Activated T-cell treated with anti-CD3 and anti-CD28 coated beads for 4 hours (primary cell): ENCODE results near the gene MAST2.
"Not testable (repeated sequence)": the region's sequence is repeated elsewhere in the genome, so short reads cannot be mapped to it uniquely, and the experiment has no call there.

Source experiments
- DNase-seq: peaks from one replicate; pipeline ENCODE4 v3.0.0-alpha.2; 2020

Gene MAST2

DNA sequence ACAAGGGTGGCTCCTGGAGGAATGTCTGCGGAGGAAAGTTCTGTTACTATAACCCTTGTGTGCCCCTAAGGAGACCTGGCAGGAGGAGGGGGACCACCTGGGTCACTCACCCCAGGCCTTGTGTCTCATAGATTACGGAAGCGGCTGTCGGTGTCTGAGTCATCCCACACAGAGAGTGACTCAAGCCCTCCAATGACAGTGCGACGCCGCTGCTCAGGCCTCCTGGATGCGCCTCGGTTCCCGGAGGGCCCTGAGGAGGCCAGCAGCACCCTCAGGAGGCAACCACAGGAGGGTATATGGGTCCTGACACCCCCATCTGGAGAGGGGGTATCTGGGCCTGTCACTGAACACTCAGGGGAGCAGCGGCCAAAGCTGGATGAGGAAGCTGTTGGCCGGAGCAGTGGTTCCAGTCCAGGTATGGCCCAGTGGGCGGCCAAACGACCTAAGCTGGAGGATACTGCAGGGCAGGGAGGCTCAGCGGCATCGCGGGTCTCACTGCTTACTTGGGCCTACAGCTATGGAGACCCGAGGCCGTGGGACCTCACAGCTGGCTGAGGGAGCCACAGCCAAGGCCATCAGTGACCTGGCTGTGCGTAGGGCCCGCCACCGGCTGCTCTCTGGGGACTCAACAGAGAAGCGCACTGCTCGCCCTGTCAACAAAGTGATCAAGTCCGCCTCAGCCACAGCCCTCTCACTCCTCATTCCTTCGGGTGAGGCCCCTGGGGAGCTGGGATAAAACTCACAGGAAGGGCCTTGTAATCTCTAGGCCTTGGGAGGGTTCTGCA lies 227.7 kb downstream of the MAST2 start:
- no peak for DNase-seq

DNA sequence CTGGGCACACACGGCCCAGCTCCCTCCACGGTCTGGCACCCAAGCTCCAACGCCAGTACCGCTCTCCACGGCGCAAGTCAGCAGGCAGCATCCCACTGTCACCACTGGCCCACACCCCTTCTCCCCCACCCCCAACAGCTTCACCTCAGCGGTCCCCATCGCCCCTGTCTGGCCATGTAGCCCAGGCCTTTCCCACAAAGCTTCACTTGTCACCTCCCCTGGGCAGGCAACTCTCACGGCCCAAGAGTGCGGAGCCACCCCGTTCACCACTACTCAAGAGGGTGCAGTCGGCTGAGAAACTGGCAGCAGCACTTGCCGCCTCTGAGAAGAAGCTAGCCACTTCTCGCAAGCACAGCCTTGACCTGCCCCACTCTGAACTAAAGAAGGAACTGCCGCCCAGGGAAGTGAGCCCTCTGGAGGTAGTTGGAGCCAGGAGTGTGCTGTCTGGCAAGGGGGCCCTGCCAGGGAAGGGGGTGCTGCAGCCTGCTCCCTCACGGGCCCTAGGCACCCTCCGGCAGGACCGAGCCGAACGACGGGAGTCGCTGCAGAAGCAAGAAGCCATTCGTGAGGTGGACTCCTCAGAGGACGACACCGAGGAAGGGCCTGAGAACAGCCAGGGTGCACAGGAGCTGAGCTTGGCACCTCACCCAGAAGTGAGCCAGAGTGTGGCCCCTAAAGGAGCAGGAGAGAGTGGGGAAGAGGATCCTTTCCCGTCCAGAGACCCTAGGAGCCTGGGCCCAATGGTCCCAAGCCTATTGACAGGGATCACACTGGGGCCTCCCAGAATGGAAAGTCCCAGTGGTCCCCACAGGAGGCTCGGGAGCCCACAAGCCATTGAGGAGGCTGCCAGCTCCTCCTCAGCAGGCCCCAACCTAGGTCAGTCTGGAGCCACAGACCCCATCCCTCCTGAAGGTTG lies 231.4 kb downstream of the MAST2 start:
- no peak for DNase-seq

DNA sequence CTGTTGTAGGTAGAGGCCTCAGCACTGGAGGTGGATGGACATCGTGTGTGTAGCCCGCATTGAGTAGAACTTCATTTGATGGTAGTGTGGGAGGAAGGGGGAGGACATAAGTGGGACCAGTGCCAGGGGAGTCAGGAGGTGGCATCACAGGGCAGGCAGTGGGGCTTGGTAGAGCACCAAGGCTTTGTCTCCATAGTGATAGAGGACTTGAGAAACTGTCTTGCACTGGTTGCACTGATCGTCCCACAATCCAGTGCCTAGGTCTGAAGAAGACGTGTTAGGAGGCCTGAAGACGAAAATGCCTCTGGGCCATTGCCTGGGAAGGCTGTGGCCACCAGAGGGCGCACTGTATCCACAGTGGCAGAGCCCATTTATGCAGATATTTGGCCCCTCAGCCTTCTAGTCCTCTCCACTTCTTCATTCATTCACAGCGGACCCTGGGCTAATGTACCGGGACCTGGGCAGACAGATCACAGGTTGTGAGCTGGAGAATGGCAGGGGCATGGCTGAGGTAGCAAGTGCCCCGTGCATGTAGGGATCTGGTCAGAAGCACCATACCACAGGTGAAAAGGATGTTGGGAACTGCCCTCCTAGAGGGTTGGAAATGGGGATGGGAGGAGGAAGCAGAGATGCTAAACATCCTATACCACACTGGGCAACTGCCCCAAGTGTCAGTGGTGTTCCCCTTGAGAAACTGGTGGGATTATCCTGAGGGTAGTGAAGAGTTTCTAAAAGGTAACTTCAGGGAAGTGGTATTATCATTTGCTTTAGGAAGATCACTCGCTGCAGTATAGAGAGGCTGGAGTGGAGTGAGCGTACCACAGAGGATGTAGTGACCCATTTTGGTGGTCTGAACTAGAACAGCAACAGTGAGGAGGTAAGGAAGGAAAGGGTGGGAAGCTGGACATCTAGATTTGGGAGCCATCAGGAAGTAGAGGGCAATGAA lies 233.8 kb downstream of the MAST2 start:
- peak; percentile 81 for DNase-seq

DNA sequence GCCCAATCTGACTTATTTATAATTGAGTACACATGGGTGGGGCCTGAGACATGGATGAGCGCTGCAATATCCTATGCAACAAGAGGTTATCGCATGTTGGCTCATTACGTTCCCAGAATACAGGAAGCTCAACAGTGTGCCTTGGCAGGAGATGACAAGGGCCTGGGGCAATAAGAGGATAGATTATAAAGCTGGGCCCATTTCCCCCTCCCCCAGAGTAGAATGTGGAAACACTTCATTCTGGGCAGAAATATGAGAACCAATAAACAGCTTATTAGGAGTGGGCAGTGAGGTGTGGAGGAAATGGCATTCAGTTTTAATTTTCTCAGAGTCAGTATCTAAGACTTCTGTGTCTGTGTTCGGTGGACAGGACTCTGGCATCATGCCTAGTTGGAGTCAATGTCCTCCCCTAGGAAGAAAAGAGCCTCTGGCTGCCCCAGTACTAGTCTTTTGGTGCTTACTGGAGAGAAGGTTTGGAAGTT lies 236.2 kb downstream of the MAST2 start:
- no peak for DNase-seq

DNA sequence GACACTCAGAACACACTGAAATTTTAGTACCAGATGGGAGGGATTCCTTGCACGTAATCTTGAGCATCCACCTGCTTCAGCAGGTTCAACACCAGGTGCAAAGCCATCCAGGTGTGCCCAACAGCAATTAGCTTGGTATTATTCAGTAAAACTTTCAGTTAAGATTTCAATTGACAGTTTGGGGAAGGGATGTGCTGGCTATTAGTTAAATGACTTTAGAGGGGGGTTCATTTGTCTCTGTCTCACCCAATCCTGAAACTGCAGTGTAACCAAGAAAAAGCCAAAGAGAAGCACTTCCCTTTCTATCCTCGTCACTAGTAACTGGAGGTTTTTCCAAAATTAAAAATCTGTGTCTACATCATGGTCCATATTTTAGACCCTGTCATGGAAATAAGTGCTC lies 238.1 kb downstream of the MAST2 start:
- DNase-seq = no peak

DNA sequence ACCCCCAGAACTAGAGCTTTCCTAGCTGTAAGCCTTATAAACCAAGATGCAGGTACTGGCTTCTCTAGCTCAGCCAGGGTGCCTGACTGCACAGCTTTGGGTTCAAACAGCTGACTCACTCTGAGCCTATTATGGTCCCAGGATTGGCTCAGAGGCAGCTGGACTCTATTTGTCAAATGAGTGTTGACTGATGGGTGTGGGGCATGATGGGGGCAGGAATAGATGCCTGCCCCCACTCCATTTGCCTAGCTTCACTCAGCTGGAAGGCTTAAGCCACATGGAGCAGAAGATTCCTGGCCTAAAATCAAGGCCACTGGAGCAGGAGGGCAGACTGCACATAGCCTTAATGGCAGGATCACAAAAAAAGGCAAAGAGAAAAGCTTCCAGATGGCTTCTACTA lies 238.6 kb downstream of the MAST2 start:
- DNase-seq = no peak

DNA sequence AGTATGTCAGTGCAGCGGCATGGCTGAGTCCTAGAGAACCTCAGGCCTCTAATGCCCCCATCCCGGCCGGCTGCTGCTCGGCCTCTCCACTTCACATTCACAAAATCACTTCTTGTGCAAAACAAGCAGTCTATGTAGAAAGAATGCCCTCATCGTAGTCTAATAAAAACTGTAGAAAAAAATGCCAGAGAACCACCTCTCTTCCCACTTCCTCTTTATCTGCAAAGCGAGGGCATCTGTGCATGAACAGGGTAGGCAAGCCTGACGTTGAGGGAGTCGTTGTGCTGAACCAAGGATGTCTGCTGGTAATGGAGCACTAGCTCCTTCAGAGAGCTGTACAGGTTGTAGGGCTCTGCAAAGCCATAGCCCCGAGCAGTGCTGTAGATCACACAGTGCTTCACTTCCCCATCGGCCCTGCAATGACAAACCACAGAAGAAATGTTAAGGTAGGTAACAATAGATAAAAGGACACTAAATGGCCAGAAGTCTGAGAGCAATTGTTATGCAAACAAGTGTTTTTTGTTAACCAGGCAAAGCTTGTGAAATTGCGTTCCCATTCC lies 240.1 kb downstream of the MAST2 start:
- no peak for DNase-seq

DNA sequence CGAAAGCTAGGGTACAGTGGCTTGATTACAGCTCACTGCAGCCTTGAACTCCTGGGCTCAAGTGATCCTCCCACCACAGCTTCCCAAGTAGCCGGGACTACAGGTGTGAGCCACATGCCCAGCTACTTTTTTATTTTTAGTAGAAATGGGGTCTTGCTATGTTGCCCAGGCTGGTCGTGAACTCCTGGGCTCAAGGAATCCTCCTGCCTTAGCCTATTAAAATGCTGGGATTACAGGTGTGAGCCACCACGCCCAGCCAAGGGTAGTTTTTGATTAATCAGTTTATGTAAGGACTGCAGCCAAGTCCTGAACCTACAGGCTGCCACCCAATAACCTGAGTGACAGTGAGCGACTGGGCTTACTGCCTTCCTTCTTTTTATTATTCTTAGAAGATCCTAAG lies 240.7 kb downstream of the MAST2 start:
- no peak for DNase-seq

DNA sequence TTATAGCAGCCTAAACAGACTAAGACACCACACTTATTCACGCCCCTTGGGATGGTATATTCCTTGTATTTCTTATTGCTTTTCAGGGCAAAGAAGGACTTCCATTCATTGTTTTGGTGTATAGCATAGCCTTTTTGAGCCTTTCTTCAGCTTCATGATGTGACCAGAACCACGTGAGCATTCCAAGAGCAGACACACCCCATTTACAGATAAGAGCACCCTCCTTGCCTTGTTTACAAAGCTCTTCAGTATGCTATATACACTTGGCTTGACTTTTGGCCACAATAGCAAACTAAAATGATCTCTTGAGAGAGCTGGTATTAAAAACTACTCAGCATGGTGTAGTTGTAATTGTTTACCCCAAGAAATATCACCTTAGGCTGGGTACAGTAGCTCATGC lies 250.3 kb downstream of the MAST2 start:
- DNase-seq = no peak

DNA sequence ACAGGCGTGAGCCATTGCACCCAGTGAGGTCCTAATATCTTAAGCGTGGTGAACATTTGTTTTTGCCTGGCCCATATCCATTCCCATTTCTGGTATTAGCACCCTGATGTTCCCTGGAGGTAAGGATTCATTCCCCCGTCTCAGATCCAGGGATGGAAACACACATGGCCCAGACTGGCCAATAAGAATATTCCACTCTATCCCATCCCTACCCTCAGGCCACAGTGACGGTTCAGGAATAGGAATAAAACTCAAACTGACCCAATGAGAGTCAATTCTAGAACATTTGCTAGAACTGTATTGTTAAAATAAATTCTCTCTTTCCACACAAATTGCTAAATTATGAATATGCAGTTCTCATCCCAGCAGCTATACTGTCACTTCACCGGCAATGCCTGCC lies 252.9 kb downstream of the MAST2 start:
- DNase-seq = no peak

DNA sequence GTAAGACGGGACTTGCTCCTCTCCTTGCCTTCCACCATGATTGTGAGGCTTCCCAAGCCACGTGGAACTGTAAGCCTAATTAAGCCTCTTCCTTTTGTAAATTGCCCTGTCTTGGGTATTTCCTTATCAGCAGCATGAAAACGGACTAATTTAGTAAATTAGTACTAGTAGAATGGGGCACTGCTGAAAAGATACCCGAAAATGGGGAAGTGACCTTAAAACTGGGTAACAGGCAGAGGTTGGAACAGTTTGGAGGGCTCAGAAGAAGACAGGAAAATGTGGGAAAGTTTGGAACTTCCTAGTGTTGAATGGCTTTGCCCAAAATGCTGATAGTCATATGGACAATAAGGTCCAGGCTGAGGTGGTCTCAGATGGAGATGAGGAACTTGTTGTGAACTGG lies 253.8 kb downstream of the MAST2 start:
- not testable (repeated sequence) for DNase-seq

DNA sequence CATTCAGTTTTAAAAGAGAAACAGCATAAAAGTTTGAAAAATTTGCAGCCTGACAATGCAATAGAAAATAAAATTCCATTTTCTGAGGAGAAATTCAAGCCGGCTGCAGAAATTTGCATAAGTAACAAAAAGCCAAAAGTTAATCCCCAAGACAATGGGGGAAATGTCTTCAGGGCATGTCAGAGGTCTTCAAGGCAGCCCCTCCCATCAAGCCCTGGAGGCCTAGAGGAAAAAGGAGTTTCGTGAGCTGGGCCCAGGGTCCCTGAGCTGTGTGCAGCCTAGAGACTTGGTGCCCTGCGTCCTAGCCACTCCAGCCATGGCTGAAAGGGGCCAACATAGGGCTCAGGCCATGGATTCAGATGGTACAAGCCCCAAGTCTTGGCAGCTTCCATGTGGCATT lies 254.4 kb downstream of the MAST2 start:
- DNase-seq = no peak

DNA sequence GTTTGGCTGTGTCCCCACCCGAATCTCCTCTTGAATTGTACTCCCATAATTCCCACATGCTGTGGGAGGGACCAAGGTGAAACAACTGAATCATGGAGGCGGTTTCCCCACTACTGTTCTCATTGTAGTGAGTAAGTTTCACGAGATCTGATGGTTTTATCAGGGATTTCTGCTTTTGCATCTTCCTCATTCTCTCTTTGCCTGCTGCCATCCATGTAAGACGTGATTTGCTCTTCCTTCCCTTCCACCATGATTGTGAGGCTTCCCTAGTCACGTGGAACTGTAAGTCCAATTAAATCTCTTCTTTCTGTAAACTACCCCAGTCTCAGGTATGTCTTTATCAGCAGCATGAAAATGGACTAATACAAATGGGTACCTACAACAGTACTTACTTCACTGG lies 255.5 kb downstream of the MAST2 start:
- DNase-seq = no peak

DNA sequence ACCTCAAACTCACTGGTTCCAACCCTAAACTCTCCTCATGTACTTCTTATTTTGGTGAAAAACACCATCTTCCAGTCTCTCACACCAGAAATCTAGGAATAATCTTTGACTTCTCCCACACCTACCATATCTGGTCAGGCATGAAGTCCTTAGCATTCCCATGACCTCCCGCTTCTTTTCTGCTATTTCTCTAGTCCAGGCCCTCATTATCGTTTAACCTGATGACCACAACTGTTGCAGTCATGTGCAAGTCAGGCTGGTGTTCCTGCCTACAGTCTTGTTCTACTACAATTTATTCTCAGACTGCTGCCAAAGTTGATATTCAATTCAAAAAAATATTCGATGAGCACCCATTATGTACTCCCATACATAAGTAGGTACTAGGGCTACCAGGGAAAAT lies 257.7 kb downstream of the MAST2 start:
- no peak for DNase-seq

DNA sequence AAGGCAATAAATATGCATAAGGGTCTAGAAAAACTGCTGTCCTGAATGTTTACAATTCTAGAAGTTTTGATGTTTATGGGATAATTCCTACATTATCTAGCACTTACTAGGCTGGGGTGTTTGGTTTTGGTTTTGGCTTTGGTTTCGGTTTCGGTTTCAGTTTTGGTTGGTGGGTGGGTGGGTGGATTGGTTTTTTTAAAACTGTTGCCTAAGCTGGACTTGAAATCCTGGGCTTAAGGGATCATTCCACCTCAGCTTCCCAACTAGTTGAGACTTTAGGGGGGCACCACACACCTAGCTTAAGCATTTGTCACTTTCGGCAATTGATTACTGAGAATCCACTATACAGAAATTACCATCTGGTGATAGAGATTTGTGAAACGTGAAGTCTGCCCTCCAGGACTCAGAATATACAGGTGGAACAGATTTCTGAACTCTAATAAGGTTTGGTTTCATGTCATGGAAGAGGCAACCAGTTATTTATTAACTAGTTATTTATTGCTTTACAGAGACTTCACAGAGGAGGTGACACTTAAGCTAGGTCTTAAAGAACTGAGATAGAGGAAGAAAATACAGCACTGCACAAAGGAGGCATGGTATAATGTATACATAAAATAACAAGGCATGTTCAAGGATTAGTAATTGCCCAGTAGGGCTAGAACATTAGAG lies 259.4 kb downstream of the MAST2 start:
- DNase-seq = peak; percentile 24

DNA sequence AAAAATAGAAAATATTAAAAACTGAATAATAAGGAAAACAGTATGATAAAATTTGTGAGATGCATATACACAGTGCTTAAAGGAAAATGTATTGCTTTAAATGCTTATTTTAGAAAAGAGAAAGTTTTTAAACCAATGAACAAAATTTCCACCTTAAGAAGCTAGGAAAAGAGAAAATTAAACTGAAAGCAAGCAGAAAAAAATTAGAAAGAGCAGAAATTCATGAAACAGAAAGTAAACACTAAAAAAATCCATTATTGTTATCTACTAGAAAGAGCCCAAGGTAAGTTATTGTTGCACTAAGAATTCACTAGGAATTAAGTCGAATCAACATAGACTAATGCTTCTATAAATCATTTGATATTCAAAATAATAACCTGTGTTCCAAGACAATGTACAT lies 261.3 kb downstream of the MAST2 start:
- DNase-seq = no peak

DNA sequence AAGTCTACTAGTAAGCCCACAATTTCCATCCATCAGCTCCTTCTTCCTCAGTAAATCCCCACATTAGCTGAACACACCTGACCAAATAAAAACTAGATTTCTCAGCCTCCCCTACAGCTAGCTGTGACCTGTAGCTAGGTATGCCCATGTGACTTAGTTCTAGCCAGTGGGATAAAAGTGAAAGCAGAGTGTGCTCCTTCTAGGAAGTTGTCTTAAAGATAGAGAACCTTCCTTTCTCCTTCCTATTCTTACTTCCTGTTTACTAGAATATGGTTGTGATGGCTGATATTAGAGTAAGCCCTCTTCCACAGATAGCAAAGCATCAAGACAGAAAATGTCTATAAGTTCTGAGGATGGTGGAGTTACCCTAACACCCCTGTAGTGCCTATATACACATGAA lies 262.0 kb downstream of the MAST2 start:
- DNase-seq = no peak

DNA sequence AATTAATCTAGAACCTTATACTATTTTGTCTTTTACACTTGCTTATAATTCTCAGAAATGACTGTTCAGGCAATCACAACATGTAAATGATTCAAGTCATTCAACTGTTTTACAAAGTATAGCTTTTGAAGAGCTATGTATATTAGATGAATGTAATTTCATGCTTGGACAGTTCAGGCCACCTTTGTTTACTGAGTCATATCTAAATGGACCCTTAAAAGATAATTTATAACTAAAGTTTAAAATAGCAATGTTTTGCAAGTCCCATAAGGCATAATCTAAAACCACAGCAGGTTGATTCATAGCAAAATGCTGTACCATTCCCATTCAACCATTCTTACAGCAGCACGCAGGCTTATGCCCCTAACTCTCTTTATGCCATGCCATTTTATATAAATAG lies 264.2 kb downstream of the MAST2 start:
- DNase-seq = no peak

DNA sequence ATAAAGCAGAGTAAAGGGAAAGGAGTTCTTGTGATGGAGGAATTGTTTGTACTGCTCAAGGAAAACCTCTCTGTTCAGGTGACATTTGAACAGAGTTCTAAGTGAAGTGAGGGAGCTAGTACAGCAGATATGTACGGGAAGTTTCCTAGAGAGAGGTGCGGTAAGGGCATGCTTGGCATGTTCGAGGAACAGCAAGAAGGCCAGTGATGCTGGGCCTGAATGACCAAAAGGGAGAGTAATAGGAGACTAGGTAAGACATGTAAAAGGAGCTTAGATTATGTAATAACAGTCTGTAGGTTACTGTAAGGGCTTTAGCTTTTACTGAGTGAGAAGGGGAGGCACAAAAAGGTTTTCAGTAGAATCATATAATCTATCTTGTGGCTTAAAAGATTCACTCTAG lies 265.1 kb downstream of the MAST2 start:
- no peak for DNase-seq

DNA sequence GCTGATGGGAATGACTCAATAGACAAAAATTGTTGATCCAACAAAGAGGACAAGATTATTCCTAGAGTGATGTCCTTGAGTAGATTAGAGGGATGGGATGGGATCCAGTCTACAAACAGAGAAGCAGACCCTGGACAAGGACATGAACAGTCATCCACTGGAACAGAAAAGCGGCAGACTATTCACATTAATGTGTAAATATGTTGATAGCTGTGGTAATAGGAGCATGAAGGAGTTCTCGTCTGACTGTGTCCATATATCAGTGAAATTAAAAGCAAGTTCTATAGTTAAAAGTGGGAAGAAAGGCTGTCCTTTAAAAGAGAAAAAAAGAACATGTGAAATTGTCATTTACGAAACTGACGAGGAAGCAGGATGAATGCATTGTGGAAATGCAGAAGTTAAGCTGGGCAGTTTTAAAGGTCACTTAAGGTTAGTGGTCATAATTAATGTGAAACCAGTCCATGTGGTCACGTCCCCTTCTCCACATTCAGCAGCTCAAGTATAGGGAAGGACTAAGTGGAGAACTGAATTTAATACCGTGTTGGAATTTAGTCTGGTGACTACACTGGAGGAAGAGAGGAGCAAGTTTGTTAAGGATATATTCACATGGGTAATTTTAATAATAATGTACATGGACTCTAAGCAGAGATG lies 266.9 kb downstream of the MAST2 start:
- DNase-seq = no peak

DNA sequence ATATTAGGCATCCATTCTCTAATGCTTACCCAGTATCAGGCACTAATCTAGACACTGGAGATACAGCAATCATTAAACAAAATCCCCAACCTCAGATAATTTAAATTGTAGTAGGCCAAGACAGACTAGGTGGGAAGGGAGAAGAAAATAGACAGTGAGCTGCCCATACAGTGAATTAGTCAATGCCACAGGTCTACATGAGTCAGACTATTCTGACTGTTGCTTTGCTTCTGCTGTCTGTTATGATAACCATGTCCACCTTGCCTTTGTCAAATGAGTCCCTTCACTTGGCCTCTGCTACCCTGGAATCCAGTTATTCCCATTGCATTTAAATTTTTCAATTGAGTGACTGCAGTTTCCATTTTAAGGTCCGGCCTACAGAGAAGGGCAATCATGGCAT lies 269.6 kb downstream of the MAST2 start:
- DNase-seq = no peak

DNA sequence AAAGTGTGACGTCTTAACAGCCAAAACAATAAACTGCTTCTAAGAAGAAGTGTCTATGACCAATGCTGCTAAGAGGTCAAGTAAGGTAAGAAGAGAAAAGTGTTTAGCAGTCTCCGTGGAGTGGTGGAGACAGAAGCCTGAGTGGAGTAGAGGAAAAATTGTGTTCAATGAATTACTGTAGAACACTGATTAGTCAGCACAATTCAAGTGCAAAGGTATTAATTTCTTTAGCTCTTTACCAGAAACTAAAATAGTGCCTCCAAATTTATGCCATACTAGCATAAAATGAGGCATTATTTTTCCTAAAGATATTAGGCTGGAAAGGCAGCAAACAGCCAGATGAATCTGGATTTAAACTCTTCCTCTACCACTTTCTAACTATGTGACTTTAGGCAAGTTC lies 272.9 kb downstream of the MAST2 start:
- no peak for DNase-seq
